ENCODE results near the gene OSBPL10.
"Not testable (repeated sequence)": the region's sequence is repeated elsewhere in the genome, so short reads cannot be mapped to it uniquely, and the experiment has no call there.

OSBPL10 gene

DNA sequence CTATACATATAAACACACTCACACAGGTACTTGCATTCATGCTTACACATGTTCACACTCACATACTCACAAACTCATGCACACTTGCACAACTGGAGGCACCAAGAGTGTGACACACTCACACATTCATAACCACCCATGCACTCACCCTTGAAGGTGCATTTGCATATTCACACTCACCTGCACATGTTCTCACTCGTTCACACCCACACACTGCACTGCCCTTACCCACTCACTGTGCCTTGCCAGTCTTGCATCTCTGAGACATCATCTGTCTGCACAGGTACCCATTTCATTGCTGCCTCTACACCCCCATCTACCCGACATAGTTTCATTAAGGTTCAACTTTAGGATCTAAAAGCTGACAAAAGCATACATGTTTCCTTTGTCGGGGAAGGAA is 95.8 kb downstream of the OSBPL10 start:
- no peak for DNase-seq

DNA sequence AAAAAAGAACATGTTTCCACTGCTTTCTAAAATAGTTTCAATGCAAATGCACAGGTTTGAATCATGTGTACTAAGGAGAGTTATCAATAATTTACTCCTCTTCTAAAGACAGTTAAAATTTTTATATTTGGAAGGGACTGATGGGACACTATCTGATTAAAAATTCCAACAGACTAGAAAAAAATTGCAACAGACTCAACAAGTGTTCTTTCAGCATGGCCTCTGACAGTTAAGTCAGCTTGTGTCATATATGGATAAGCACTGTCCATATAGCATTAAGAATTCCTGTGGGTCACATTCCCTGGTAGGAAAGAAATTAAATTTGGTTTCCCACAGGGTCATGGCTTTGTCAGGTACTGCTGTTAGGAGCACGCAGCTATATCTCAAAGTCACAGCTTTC is 96.8 kb downstream of the OSBPL10 start:
- no peak for DNase-seq

DNA sequence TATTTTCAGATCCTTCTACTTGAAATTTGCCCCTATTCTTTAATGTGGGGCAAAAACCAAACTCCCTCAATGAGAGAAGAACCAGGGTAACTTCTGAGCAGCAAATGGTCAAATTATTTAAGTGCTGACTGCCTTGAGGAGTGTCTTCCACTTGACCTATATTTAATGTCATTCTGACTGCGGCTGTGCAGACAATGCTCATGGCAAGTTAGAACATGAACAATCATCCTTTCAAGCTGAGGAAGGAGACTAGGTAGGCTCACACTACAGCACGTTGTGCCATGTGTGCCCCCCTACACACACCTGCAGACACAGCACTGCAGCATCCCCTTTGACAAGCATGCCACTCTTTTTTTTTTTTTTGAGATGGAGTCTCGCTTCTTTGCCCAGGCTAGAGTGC is 98.2 kb downstream of the OSBPL10 start:
- DNase-seq: no peak

GRCh38 chr3:31882431-31882830 is 98.6 kb downstream of the OSBPL10 start:
- DNase-seq: no peak

- DNase-seq: no peak
These were observed 100.5 kb downstream of the OSBPL10 start for GRCh38 chr3:31880482-31881078.

DNA sequence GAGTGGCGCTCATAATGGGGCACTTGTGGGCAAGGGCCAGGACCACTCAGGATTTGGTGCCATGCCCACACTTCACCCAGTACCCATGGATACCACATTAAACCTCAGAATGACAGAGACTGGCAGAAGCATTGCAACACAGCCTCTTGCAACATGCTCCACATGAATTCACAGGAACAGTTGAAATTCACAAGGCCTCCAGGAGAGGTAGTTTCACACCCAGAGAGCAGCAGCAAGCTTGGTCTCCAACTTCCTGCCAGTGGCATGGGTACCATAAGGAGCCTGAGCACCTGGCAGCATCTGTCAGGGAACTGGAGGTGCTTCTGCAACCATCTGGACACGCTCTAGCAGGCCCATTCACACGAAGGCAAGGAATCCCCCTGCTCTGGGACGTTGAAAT is 101.0 kb downstream of the OSBPL10 start:
- no peak for DNase-seq

GRCh38 chr3:31879365-31879764 is 101.7 kb downstream of the OSBPL10 start:
- DNase-seq: no peak

DNA sequence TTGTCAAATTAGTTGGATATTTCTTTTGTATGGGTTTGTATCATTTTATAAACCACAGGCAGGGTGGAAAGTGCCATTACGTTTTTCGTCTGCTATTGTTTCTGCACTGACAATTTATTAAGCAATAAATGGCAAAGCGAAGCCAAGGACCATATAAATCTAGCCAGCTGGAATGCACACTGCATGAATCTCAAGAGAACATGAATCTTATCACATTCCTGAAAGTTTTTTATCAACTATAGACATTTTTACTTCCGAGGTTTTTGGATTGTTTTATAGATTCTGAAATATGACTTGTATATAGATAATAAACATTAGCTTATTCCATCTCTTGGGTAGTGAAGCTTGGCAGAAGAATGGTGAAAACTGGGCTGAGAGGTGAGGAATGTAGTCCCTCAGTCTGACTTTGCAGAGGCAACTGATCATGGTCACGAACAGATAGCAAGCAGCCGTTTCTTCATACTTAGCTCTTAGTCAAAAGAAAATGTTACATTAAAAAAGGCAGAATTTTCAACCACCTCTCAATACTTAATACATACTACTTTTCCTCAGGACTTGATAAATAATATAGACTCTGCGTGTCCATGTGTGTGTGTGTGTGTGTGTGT is 102.7 kb downstream of the OSBPL10 start:
- DNase-seq: no peak

GRCh38 chr3:31876331-31876730 is 104.7 kb downstream of the OSBPL10 start:
- DNase-seq: no peak

DNA sequence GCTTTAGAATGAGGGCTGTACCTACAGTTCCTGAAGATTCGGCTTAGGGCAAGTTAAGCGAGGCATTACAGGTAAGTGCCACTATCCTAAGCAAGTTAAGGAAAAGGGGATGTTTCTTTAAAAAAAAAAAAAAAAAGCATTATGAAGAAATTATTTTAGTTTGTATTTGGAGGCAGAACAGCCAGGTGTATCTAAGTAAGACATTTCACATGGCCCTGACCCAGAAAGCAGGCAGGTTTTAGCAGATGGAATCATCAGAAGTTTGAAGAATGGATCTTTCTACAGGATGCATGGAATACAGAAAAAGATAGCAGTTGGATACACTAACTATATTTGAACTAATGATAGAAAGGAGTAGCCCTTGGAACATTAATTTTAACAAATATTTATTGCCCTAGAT is 105.6 kb downstream of the OSBPL10 start:
- no peak for DNase-seq

DNA sequence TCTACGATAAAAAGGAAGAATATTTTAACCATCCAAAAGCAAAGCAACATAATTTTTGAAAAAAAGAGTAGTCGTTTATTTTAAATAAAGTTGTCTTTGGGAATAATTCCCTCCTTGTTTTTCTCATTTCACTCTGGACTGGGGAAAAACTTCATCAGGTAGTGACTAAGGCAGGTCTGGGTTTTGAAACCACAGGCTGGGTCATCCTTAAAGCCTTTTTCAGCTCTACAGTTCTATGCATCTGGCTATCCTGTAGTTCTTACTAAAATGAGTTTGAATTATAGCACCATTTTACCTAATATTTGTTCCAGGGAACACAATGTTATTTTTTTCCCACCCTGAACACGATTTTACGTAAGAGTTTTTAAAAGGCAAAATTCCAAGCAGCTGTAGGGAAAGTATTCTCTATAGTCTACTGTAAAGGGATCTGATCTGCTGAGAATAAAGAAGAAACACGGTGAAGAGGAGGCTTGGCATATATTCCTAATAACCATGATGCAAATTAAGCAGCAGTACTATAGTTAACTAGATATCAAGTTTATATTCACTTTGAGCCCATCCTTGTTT is 107.7 kb downstream of the OSBPL10 start:
- no peak for DNase-seq

DNA sequence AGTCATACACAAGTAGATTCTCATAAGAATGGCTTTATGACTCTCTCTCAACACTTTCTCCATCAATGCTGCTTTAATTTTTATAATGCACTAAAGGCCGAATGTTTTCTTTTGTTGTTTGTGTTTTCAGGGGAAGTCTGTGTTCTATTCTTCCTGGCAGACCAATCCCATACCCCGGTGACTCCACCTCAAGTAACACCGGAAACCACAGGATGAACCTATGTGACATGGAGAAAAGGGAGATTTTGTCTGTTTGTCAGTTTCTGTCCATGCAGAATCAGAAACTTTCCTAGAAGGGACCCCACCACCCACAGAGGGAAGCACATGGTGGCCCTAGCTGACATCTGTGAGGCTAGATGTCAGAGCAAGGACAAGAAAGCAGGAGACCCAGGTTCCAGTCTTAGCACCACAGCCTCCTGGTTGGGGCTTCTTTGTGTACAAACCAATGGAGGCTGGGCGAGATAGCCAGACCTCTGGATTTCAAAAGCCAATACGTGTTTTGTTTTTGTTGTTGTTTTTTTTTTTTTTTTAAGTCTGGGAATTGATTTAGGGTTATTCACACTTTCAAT is 109.0 kb downstream of the OSBPL10 start:
- no peak for DNase-seq

DNA sequence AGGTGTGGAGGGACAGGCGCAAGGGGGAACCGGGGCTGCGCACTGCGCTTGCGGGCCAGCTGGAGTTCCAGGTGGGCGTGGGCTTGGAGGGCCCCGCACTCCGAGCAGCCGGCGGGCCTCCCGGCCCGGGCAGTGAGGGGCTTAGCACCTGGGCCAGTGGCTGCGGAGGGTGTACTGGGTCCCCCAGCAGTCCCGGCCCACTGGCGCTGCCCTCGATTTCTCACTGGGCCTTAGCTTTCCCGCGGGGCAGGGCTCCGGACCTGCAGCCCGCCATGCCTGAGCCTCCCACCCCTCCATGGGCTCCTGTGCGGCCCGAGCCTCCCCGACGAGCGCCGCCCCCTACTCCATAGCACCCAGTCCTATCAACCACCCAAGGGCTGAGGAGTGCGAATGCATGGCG is 111.0 kb downstream of the OSBPL10 start:
- DNase-seq: not testable (repeated sequence)

DNA sequence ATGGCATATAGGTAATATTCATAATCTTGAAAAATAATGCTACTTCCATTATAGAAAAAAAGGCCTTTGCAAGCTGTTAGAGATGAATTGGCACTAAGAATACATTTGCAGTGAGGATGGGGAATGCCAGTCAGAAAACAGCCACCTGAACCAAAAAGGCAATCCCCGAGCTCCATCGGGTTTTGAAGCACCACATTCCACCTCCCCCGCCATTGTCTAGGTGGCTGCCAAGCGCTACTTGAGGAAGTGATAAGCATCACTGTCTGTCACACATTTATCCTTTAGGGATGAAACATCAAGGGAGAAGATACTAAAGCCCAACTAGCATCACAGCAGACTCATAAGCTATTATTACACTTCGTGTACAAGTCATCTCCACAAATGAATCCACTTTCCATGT is 112.8 kb downstream of the OSBPL10 start:
- no peak for DNase-seq

GRCh38 chr3:31862666-31863279 is 118.3 kb downstream of the OSBPL10 start:
- no peak for DNase-seq

DNA sequence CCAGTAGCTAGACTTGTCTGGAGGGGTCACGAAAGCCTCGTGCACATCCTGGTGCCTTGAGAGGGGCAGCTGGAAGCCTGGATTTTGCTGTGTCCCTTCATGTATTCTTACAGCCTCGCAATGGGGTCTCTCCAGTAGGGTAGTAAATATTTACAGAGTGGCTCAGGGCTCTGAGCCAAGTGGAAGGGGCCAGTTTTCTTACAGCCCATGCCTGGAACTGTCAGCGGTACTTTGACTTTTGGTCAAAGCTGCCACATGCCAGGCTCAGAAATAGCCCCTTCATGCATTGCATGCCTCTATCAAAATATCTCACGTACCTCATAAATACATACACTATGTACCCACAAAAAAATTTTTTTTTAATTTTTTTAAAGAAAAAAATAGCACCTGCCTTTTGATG is 119.2 kb downstream of the OSBPL10 start:
- DNase-seq: no peak

- not testable (repeated sequence) for DNase-seq
These were observed 120.4 kb downstream of the OSBPL10 start for GRCh38 chr3:31860642-31861041.

DNA sequence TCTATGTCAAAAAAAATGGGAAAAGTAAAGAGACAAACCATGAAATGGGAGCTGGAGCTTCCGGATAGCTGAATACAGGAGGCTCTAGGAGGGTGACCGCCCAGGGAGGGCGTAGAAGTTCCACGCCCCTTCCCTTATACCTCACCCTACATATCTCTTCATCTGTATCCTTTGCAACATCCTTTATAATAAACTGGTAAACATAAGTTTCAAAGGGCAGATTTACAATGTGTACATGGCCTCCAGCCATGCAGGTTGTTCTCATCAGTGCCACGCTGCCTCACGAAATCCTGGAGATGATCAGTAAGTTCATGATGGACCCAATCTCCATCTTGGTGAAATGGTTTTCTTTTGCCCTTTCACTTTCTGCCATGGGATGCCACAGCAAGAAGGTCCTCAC is 121.8 kb downstream of the OSBPL10 start:
- DNase-seq: no peak

- no peak for DNase-seq
These were observed 122.6 kb downstream of the OSBPL10 start for GRCh38 chr3:31858439-31858838.

- DNase-seq: no peak
These were observed 127.5 kb downstream of the OSBPL10 start for GRCh38 chr3:31853580-31853979.

- no peak for DNase-seq
These were observed 129.8 kb downstream of the OSBPL10 start for GRCh38 chr3:31851278-31851677.

- DNase-seq: no peak
These were observed 132.2 kb downstream of the OSBPL10 start for GRCh38 chr3:31848911-31849310.

DNA sequence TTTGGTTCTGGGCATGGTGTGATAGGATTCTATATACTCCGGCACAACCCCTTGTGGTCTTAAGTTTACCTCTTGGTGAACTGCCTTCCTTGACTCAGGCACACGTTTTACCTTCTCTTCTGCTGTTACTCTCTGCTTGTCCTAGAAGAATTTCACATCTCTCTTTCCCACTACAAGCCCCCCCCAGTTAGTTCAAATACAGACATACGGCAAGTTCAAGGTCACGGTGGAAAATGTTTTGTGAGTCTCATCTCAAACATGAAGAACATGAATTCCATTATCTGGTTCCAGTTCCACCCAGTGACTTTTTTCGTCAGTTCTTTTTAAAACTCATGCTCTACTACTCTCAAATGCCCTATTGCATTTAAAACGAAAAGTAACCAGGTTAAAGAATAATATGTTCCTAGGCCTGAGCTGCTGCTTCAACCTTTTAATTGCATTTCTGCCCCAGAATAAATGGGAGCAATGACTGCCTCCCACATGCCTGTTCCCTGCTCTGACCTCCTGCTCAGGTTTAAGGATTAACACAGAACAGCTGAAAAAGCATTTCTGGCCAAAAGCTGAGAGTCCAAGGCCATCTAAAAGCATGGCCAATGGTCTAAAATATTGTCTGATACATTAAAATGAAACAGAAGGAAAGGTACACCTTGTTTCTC is 132.8 kb downstream of the OSBPL10 start:
- no peak for DNase-seq

All from central memory CD4-positive, alpha-beta T cell (primary cell).